Measurements from ENCODE around the gene LTB4R.
A peak's percentile ranks its signal among the peaks of the same experiment; 100 is the strongest.

- TF ChIP-seq POLR2A (IDR thresholded peaks at IDR 0.05; ENCODE audit: low read length) (peak; percentile 61), POLR2AphosphoS2 (conservative IDR thresholded peaks at IDR 0.05; ENCODE audit: low read length) (no peak), RAD21 (conservative IDR thresholded peaks at IDR 0.05 in 1 of 2, IDR thresholded peaks at IDR 0.05 in 1 of 2) (no peak), JUN (IDR thresholded peaks at IDR 0.05) (peak; percentile 45 to 74; a peak in 2 of 5 replicates), CEBPB (IDR thresholded peaks at IDR 0.05) (no peak), CHD4 (IDR thresholded peaks at IDR 0.05; ENCODE audit: borderline replicate concordance) (no peak), EP300 (IDR thresholded peaks at IDR 0.05) (no peak)
- TF ChIP-seq, protein P1, sequence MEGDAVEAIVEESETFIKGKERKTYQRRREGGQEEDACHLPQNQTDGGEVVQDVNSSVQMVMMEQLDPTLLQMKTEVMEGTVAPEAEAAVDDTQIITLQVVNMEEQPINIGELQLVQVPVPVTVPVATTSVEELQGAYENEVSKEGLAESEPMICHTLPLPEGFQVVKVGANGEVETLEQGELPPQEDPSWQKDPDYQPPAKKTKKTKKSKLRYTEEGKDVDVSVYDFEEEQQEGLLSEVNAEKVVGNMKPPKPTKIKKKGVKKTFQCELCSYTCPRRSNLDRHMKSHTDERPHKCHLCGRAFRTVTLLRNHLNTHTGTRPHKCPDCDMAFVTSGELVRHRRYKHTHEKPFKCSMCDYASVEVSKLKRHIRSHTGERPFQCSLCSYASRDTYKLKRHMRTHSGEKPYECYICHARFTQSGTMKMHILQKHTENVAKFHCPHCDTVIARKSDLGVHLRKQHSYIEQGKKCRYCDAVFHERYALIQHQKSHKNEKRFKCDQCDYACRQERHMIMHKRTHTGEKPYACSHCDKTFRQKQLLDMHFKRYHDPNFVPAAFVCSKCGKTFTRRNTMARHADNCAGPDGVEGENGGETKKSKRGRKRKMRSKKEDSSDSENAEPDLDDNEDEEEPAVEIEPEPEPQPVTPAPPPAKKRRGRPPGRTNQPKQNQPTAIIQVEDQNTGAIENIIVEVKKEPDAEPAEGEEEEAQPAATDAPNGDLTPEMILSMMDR (IDR thresholded peaks at IDR 0.05): no peak
Observed at GRCh38 chr14:24299255-24300191, 11.8 kb upstream of the LTB4R start, which contains the start of the genes DHRS1 and NOP9.
